CD14-positive monocyte (primary cell): ENCODE data around the gene COL25A1. TPM values are rescaled to one million over a fixed set of nuclear protein-coding genes. Genes with fewer than 3 reads are reported as not detected.

Experiments
- DNase-seq, 3 donors: peaks; one replicate each; pipeline ENCODE4 v3.0.0-alpha.2; 2011 to 2022
- H2AFZ ChIP-seq: 2 replicates; pipeline ENCODE4 v1.6.0; 2012; ENCODE audit warnings: mild to moderate bottlenecking, low read depth, low read length, inconsistent platforms; ENCODE audit not compliant: insufficient read depth, poor library complexity, severe bottlenecking
- H3K27ac ChIP-seq, 2 donors: 1 replicate in 1 of 2; 2 replicates in 1 of 2; pipeline ENCODE4 v1.5.1; 2012 to 2013; ENCODE audit warnings: low read length in 2 of 2, control low read depth in 1 of 2, inconsistent platforms in 1 of 2, low read depth in 1 of 2, mild to moderate bottlenecking in 1 of 2
- H3K27me3 ChIP-seq, 2 donors: one replicate each; pipeline versions ENCODE4 v1.6.0 to v1.6.1; 2011 to 2013; ENCODE audit warnings: low read length in 2 of 2; ENCODE audit not compliant: control insufficient read depth in 2 of 2, insufficient read depth in 2 of 2
- H3K36me3 ChIP-seq, 2 donors: replicated peaks in 1 of 2; 1 replicate in 1 of 2; 2 replicates in 1 of 2; pipeline versions ENCODE4 v1.5.1 to v1.6.1; 2012 to 2013; ENCODE audit warnings: low read length in 2 of 2, control low read depth in 1 of 2, inconsistent platforms in 1 of 2, mild to moderate bottlenecking in 1 of 2; ENCODE audit not compliant: insufficient read depth in 2 of 2, control insufficient read depth in 1 of 2
- H3K4me1 ChIP-seq, 2 donors: 1 replicate in 1 of 2; 2 replicates in 1 of 2; pipeline versions ENCODE4 v1.5.1 to v1.6.1; 2012 to 2013; ENCODE audit warnings: low read length in 2 of 2, control low read depth in 1 of 2, inconsistent platforms in 1 of 2, mild to moderate bottlenecking in 1 of 2, moderate library complexity in 1 of 2; ENCODE audit not compliant: insufficient read depth in 2 of 2, control insufficient read depth in 1 of 2
- H3K4me2 ChIP-seq: replicated peaks from 2 replicates; pipeline ENCODE3; 2012; ENCODE audit warnings: low read length, moderate library complexity, mild to moderate bottlenecking; ENCODE audit not compliant: poor library complexity, severe bottlenecking; ENCODE audit errors: extremely low read depth
- H3K4me3 ChIP-seq, 3 experiments: fragments of 200-600 bp in 1 of 3; sonication (generic) in 1 of 3; replicated peaks in 1 of 3; 1 replicate in 2 of 3; 2 replicates in 1 of 3; pipeline ENCODE4 v1.5.1; 2011 to 2013; ENCODE audit warnings: low read length in 3 of 3, mild to moderate bottlenecking in 3 of 3, control low read depth in 2 of 3, low read depth in 2 of 3, inconsistent platforms in 1 of 3, moderate library complexity in 1 of 3
- H3K79me2 ChIP-seq: 2 replicates; pipeline ENCODE4 v1.6.0; 2012; ENCODE audit warnings: mild to moderate bottlenecking, control low read depth, inconsistent platforms, low read length, moderate library complexity; ENCODE audit not compliant: insufficient read depth
- H3K9ac ChIP-seq: 2 replicates; pipeline ENCODE4 v1.6.0; 2017; ENCODE audit warnings: low read length, mild to moderate bottlenecking; ENCODE audit not compliant: insufficient read depth, poor library complexity, severe bottlenecking
- H3K9me3 ChIP-seq, 2 donors: replicated peaks in 1 of 2; 1 replicate in 1 of 2; 2 replicates in 1 of 2; pipeline versions ENCODE4 v1.5.1 to v1.6.1; 2012 to 2013; ENCODE audit warnings: low read length in 2 of 2, control low read depth in 1 of 2; ENCODE audit not compliant: control insufficient read depth in 1 of 2, insufficient read depth in 1 of 2
- H4K20me1 ChIP-seq: 2 replicates; pipeline ENCODE4 v1.6.0; 2012; ENCODE audit warnings: mild to moderate bottlenecking, low read length, control low read depth, moderate library complexity; ENCODE audit not compliant: insufficient read depth
- H3K27ac Mint-ChIP-seq, 7 donors: one replicate each; pipeline ENCODE4 v1.8.0; 2020; ENCODE audit warnings: mild to moderate bottlenecking in 7 of 7, mixed read lengths in 7 of 7, moderate library complexity in 6 of 7, inconsistent platforms in 2 of 7
- H3K27me3 Mint-ChIP-seq, 3 donors: one replicate each; pipeline ENCODE4 v1.8.0; 2021 to 2022; ENCODE audit warnings: low read depth in 3 of 3, mild to moderate bottlenecking in 3 of 3, mixed read lengths in 3 of 3, moderate library complexity in 3 of 3, inconsistent platforms in 1 of 3
- H3K36me3 Mint-ChIP-seq, 2 donors: one replicate each; pipeline ENCODE4 v1.8.0; 2020; ENCODE audit warnings: mixed read lengths in 2 of 2, inconsistent platforms in 1 of 2, mild to moderate bottlenecking in 1 of 2
- H3K4me1 Mint-ChIP-seq: one replicate; pipeline ENCODE4 v1.8.0; 2020; ENCODE audit warnings: mild to moderate bottlenecking, mixed read lengths
- H3K4me3 Mint-ChIP-seq, 2 donors: one replicate each; pipeline ENCODE4 v1.8.0; 2020; ENCODE audit warnings: mild to moderate bottlenecking in 2 of 2, mixed read lengths in 2 of 2, moderate library complexity in 1 of 2
- H3K9me3 Mint-ChIP-seq, 7 donors: one replicate each; pipeline ENCODE4 v1.8.0; 2020 to 2022; ENCODE audit warnings: mixed read lengths in 7 of 7, mild to moderate bottlenecking in 6 of 7, moderate library complexity in 6 of 7, inconsistent platforms in 2 of 7
- CTCF ChIP-seq: fragments of 200-600 bp; IDR thresholded peaks from one replicate; pipeline ENCODE4 v1.8.0; 2022; ENCODE audit warnings: antibody characterized with exemption, mild to moderate bottlenecking
- WGBS: methylation state at CpG from one replicate; pipeline ENCODE4 v1.1.5; 2013; ENCODE audit warnings: missing lambda C conversion rate; ENCODE audit not compliant: insufficient coverage; 5-methylcytosine and 5-hydroxymethylcytosine counted together
- intact Hi-C, 2 donors: fragments of 100-400 bp; cut with micrococcal nuclease; formaldehyde crosslinking; loops; one replicate each; pipeline versions ENCODE4 v1.15.0 to v1.15.1; 2023
- polyA plus RNA-seq, 3 donors: library from polyadenylated mRNA; depleted of rRNA in 1 of 3; unstranded in 2 of 3; stranded (reverse) in 1 of 3; fragments of 300-500 nt in 2 of 3; fragments of >200 nt in 1 of 3; fragmentation: Illumina TruSeq in 2 of 3; gene quantifications; 1 replicate in 2 of 3; 2 replicates in 1 of 3; pipeline ENCODE4 v1.2.3, GENCODE V29; 2012 to 2021

COL25A1 gene
- polyA plus RNA-seq, 3 donors: not detected

- no peak overlapping the region for H3K27ac ChIP-seq
- H3K79me2 ChIP-seq: no peaks in the 10 kb centered on the region
- H3K36me3 ChIP-seq: no peaks in the 10 kb centered on the region
- WGBS: 88% methylated on average over 3 of the region's 3 CpGs
- H3K4me2 ChIP-seq: no peak overlapping the region
- no peak overlapping the region for H3K4me3 ChIP-seq
- intact Hi-C loops: no loop called here
- no peak overlapping the region for H3K4me3 Mint-ChIP-seq
- DNase-seq: no peak
- peaks cover 0 to 3% (median 0%) of the 10 kb centered on the region in 7 donors for H3K9me3 Mint-ChIP-seq
- H3K27me3 ChIP-seq: no peaks in the 10 kb centered on the region
- H3K4me1 ChIP-seq: no peaks in the 10 kb centered on the region
- no peak overlapping the region for H3K27ac Mint-ChIP-seq
- H3K36me3 Mint-ChIP-seq: no peaks in the 10 kb centered on the region
- H3K9me3 ChIP-seq: no peaks in the 10 kb centered on the region
- no peaks in the 10 kb centered on the region for H4K20me1 ChIP-seq
- H3K9ac ChIP-seq: no peak overlapping the region
- no peaks in the 10 kb centered on the region for H3K4me1 Mint-ChIP-seq
- H2AFZ ChIP-seq: no peak overlapping the region
- no peak for TF ChIP-seq CTCF
- H3K27me3 Mint-ChIP-seq: no peaks in the 10 kb centered on the region
These were observed 118.4 kb downstream of the COL25A1 start for GRCh38 chr4:109183931-109184490.

- no peaks in the 10 kb centered on the region for H3K4me1 ChIP-seq
- H3K36me3 ChIP-seq: no peaks in the 10 kb centered on the region
- TF ChIP-seq CTCF: no peak
- peaks cover 0 to 1% (median 0%) of the 10 kb centered on the region in 3 donors for H3K27me3 Mint-ChIP-seq
- no peak overlapping the region for H3K27ac Mint-ChIP-seq
- H4K20me1 ChIP-seq: no peaks in the 10 kb centered on the region
- H3K4me3 ChIP-seq: no peak overlapping the region
- no peak overlapping the region for H3K27ac ChIP-seq
- no peak overlapping the region for H2AFZ ChIP-seq
- no peak for DNase-seq
- intact Hi-C loops: no loop called here
- H3K4me3 Mint-ChIP-seq: no peak overlapping the region
- H3K27me3 ChIP-seq: no peaks in the 10 kb centered on the region
- H3K4me2 ChIP-seq: no peak overlapping the region
- no peak overlapping the region for H3K9ac ChIP-seq
- peaks cover 0 to 7% (median 0%) of the 10 kb centered on the region in 7 donors for H3K9me3 Mint-ChIP-seq
- no peaks in the 10 kb centered on the region for H3K4me1 Mint-ChIP-seq
- no peaks in the 10 kb centered on the region for H3K36me3 Mint-ChIP-seq
- no CpG with 5 or more reads among the region's 3 CpGs for WGBS
- no peaks in the 10 kb centered on the region for H3K9me3 ChIP-seq
- no peaks in the 10 kb centered on the region for H3K79me2 ChIP-seq
These were observed 119.8 kb downstream of the COL25A1 start for GRCh38 chr4:109182696-109183095.
